ENCODE measurements around the gene COX17. TPM values are rescaled to one million over a fixed set of nuclear protein-coding genes. Genes with fewer than 3 reads are reported as not detected.
A peak's percentile ranks its signal among the peaks of the same experiment; 100 is the strongest.

Gene COX17
- total RNA-seq, 1 donor from 2014 or later, result 21.1 TPM

DNA sequence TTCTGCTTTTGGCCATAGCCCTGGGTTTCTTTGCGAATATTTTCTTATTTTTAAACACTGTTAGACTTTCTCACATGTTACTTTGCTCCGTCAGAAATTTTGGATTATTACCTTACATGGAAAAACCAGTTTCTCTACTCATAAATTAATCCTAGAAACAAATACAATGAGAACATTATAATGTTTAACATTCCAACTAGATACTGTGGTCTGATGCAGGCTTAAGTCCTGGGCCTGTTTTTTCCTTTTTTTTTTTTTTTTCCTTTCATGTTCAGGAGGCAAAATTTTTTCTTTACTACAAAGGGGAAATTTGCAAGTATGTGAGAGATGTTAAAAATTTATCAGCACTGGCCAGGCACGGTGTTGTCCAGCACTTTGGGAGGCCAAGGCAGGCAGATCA lies 45.7 kb downstream of the COX17 start:
- peaks cover 62% of the 10 kb centered on the region for H3K4me1 Mint-ChIP-seq (ENCODE audit: low read depth)
- no peak for TF ChIP-seq CTCF (IDR thresholded peaks at IDR 0.05)
- no peak for DNase-seq (ENCODE audit: low spot score)
- peak overlapping the region; percentile 47 for H3K27ac Mint-ChIP-seq (ENCODE audit: unreplicated experiment)
- peaks cover 2% of the 10 kb centered on the region for H3K36me3 Mint-ChIP-seq (ENCODE audit: low read depth)
- no peaks in the 10 kb centered on the region for H3K27me3 Mint-ChIP-seq (ENCODE audit: low read depth)
- H3K9me3 Mint-ChIP-seq (ENCODE audit: low read depth), result no peaks in the 10 kb centered on the region
- H3K4me3 Mint-ChIP-seq (ENCODE audit: unreplicated experiment), result no peak overlapping the region

DNA sequence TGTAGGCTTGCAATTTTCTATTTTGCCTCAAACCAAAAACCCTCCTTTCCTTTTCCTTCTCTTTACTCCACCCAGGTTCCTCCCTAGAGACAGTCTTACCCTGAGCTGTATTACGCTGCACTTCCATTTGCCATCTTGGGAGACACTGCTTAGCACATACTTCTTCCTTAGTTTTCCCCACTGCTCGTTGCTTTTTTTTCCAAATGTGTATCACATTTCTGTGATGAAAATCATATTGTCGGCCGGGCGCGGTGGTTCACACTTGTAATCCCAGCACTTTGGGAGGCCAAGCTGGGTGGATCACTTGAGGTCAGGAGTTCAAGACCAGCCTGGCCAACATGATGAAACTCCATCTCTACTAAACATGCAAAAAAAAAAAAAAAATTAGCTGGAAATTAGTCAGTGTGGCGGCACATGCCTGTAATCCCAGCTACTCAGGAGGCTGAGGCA lies 46.3 kb downstream of the COX17 start:
- peaks cover 2% of the 10 kb centered on the region for H3K36me3 Mint-ChIP-seq (ENCODE audit: low read depth)
- no peak overlapping the region for H3K4me3 Mint-ChIP-seq (ENCODE audit: unreplicated experiment)
- no peak for TF ChIP-seq CTCF (IDR thresholded peaks at IDR 0.05)
- H3K4me1 Mint-ChIP-seq (ENCODE audit: low read depth), result peaks cover 61% of the 10 kb centered on the region
- no peak for DNase-seq (ENCODE audit: low spot score)
- no peaks in the 10 kb centered on the region for H3K27me3 Mint-ChIP-seq (ENCODE audit: low read depth)
- H3K27ac Mint-ChIP-seq (ENCODE audit: unreplicated experiment), result peak overlapping the region; percentile 49
- no peaks in the 10 kb centered on the region for H3K9me3 Mint-ChIP-seq (ENCODE audit: low read depth)

DNA sequence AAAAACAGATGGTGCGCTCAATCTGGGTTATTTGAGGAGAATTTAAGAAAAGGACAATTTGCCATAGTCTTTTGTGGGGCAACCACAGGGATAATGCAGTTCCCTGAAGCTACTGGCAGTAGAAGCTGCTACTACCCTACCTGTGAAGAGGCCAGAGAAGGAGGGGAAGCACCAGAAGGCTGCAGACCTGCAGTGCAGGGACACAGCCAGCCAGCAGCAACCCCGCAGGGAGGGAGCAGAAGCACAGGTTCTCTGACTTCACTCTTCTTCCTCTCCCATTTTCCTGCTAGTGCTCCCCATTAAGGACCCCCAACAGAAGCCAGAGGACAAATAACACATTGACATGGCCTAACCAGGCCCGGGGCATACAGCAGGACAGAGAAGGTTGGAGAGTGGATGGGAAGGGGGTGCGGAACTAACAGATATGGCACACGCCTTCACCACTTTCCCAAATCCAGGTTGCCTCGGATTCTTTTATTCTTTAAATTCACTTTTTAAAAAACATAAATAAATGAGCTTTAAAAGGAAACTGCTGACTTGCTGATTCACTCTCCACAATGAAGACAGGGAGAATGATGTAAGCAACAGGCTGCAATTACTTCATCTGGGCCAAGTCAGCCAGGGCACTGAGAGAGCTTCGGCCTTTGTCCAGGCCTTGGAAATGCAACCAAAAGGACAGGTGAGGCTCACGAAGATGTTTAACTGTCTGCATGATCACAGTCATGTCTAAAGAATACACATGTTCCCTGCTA lies 46.9 kb downstream of the COX17 start:
- Mint-ChIP-seq H3K27ac (ENCODE audit: unreplicated experiment) (peak overlapping the region; percentile 49), H3K4me3 (ENCODE audit: unreplicated experiment) (no peak overlapping the region), H3K36me3 (ENCODE audit: low read depth) (peaks cover 2% of the 10 kb centered on the region), H3K4me1 (ENCODE audit: low read depth) (peaks cover 65% of the 10 kb centered on the region), H3K27me3 (ENCODE audit: low read depth) (no peaks in the 10 kb centered on the region), H3K9me3 (ENCODE audit: low read depth) (no peaks in the 10 kb centered on the region)
- no peak for TF ChIP-seq CTCF (IDR thresholded peaks at IDR 0.05)
- DNase-seq (ENCODE audit: low spot score), result no peak

- H3K27me3 Mint-ChIP-seq (ENCODE audit: low read depth), result no peaks in the 10 kb centered on the region
- H3K9me3 Mint-ChIP-seq (ENCODE audit: low read depth), result no peaks in the 10 kb centered on the region
- H3K4me1 Mint-ChIP-seq (ENCODE audit: low read depth), result peaks cover 65% of the 10 kb centered on the region
- H3K36me3 Mint-ChIP-seq (ENCODE audit: low read depth), result peaks cover 2% of the 10 kb centered on the region
- H3K4me3 Mint-ChIP-seq (ENCODE audit: unreplicated experiment), result no peak overlapping the region
- TF ChIP-seq CTCF (IDR thresholded peaks at IDR 0.05), result no peak
- H3K27ac Mint-ChIP-seq (ENCODE audit: unreplicated experiment), result peak overlapping the region; percentile 91
- no peak for DNase-seq (ENCODE audit: low spot score)
These were observed 48.3 kb downstream of the COX17 start for GRCh38 chr3:119628816-119629445.

- DNase-seq (ENCODE audit: low spot score), result no peak
- Mint-ChIP-seq H3K27ac (ENCODE audit: unreplicated experiment) (peak overlapping the region; percentile 49), H3K36me3 (ENCODE audit: low read depth) (peaks cover 2% of the 10 kb centered on the region), H3K4me1 (ENCODE audit: low read depth) (peaks cover 65% of the 10 kb centered on the region), H3K4me3 (ENCODE audit: unreplicated experiment) (no peak overlapping the region), H3K9me3 (ENCODE audit: low read depth) (no peaks in the 10 kb centered on the region), H3K27me3 (ENCODE audit: low read depth) (no peaks in the 10 kb centered on the region)
- no peak for TF ChIP-seq CTCF (IDR thresholded peaks at IDR 0.05)
These were observed 48.8 kb downstream of the COX17 start for GRCh38 chr3:119628390-119628789.
